T-helper 1 cell treated with Interleukin-12 subunit alpha and Interleukin-12 subunit beta and Interleukin-4 antibody, amounts not matched to agents 30 ng/mL and 1 ng/mL, for 36 hours (primary cell): ENCODE results near the gene E2F7. TPM values are rescaled to one million over a fixed set of nuclear protein-coding genes. Genes with fewer than 3 reads are reported as not detected.

Experiments
- intact Hi-C: fragments of 100-400 bp; cut with micrococcal nuclease; formaldehyde crosslinking; loops from one replicate; pipeline ENCODE4 v1.15.1; 2024
- total RNA-seq: library from RNA; stranded (reverse); gene quantifications from 2 replicates; pipeline ENCODE4 v1.2.3, GENCODE V29; 2022

Gene E2F7
- total RNA-seq, 1 donor from 2014 or later, result 15.1 TPM

GRCh38 chr12:77019920-77020319 is 45.4 kb downstream of the E2F7 start:
- intact Hi-C loops, result no loop called here

- intact Hi-C loops, result no loop called here
These were observed 48.8 kb downstream of the E2F7 start for GRCh38 chr12:77016606-77017005.

GRCh38 chr12:77013091-77013490 is 52.3 kb downstream of the E2F7 start:
- intact Hi-C loops, result no loop called here

- intact Hi-C loops, result loop anchor here (1.0 to 2.0 kb wide), 3 partner anchors 134 to 390 kb away; no protein-coding TSS in a partner anchor
These were observed 54.4 kb downstream of the E2F7 start for GRCh38 chr12:77010691-77011548.

GRCh38 chr12:77007476-77007875 is 57.9 kb downstream of the E2F7 start:
- intact Hi-C loops, result no loop called here

- intact Hi-C loops, result no loop called here
These were observed 59.7 kb downstream of the E2F7 start for GRCh38 chr12:77005611-77006098.

GRCh38 chr12:77003914-77004313 is 61.5 kb downstream of the E2F7 start:
- intact Hi-C loops, result no loop called here

- intact Hi-C loops, result no loop called here
These were observed 62.1 kb downstream of the E2F7 start for GRCh38 chr12:77003246-77003645.

- intact Hi-C loops, result no loop called here
These were observed 63.0 kb downstream of the E2F7 start for GRCh38 chr12:77002382-77002781.

GRCh38 chr12:77001276-77001675 is 64.1 kb downstream of the E2F7 start:
- intact Hi-C loops, result no loop called here

- intact Hi-C loops, result no loop called here
These were observed 66.3 kb downstream of the E2F7 start for GRCh38 chr12:76998908-76999556.

GRCh38 chr12:76998386-76998785 is 67.0 kb downstream of the E2F7 start:
- intact Hi-C loops, result no loop called here

GRCh38 chr12:76997011-76997780 is 68.2 kb downstream of the E2F7 start:
- intact Hi-C loops, result no loop called here

- intact Hi-C loops, result no loop called here
These were observed 74.7 kb downstream of the E2F7 start for GRCh38 chr12:76990716-76991115.

- intact Hi-C loops, result no loop called here
These were observed 80.8 kb downstream of the E2F7 start for GRCh38 chr12:76984566-76984965.

- intact Hi-C loops, result no loop called here
These were observed 81.9 kb downstream of the E2F7 start for GRCh38 chr12:76983420-76983819.

- intact Hi-C loops, result no loop called here
These were observed 85.2 kb downstream of the E2F7 start for GRCh38 chr12:76980196-76980595.

- intact Hi-C loops, result no loop called here
These were observed 88.5 kb downstream of the E2F7 start for GRCh38 chr12:76976777-76977382.
